GM23338 (cell line): Measurements from ENCODE around the gene ZNF621. TPM values are rescaled to one million over a fixed set of nuclear protein-coding genes. Genes with fewer than 3 reads are reported as not detected.

Experiments
- ATAC-seq: fragments of 200-7000 bp; cut with Tn5 transposase; 3 replicates; pipeline ENCODE4 v1.9.1; 2020
- DNase-seq: peaks from one replicate; pipeline ENCODE4 v3.0.0-alpha.2; 2015; ENCODE audit warnings: low spot score
- H2AFZ ChIP-seq: fragments of 200-600 bp; sonication (generic); 2 replicates; pipeline ENCODE4 v1.8.0; 2016; ENCODE audit warnings: antibody characterized with exemption, mild to moderate bottlenecking, moderate library complexity
- H3F3A ChIP-seq: fragments of 200-600 bp; sonication (generic); replicated peaks from 2 replicates; pipeline ENCODE4 v1.8.0; 2017; ENCODE audit warnings: antibody characterized with exemption, mixed run types, low read depth
- H3K27ac ChIP-seq: fragments of 200-600 bp; sonication (generic); 2 replicates; pipeline ENCODE4 v1.6.1; 2016; ENCODE audit warnings: low read depth
- H3K27me3 ChIP-seq: fragments of 200-600 bp; sonication (generic); 2 replicates; pipeline ENCODE4 v1.8.0; 2016; ENCODE audit warnings: mild to moderate bottlenecking, mixed run types, moderate library complexity; ENCODE audit not compliant: insufficient read depth
- H3K36me3 ChIP-seq: fragments of 200-600 bp; sonication (generic); 2 replicates; pipeline ENCODE4 v1.8.0; 2016; ENCODE audit warnings: mild to moderate bottlenecking; ENCODE audit not compliant: insufficient read depth
- H3K4me1 ChIP-seq: fragments of 200-600 bp; sonication (generic); 2 replicates; pipeline ENCODE4 v1.8.0; 2016; ENCODE audit warnings: mild to moderate bottlenecking, moderate library complexity; ENCODE audit not compliant: insufficient read depth
- H3K4me2 ChIP-seq: fragments of 200-600 bp; sonication (generic); 2 replicates; pipeline ENCODE4 v1.7.1; 2017; ENCODE audit warnings: mixed run types
- H3K4me3 ChIP-seq: fragments of 200-600 bp; sonication (generic); 2 replicates; pipeline ENCODE4 v1.6.1; 2016; ENCODE audit warnings: mixed run types
- H3K79me2 ChIP-seq: fragments of 200-600 bp; sonication (generic); replicated peaks from 2 replicates; pipeline ENCODE4 v1.8.0; 2017; ENCODE audit warnings: mild to moderate bottlenecking; ENCODE audit not compliant: insufficient read depth
- H3K9me2 ChIP-seq: fragments of 200-600 bp; sonication (generic); 2 replicates; pipeline ENCODE4 v1.8.0; 2017; ENCODE audit not compliant: insufficient read depth
- H4K20me1 ChIP-seq: fragments of 200-600 bp; sonication (generic); replicated peaks from 2 replicates; pipeline ENCODE4 v1.8.0; 2017; ENCODE audit warnings: mild to moderate bottlenecking; ENCODE audit not compliant: insufficient read depth
- H3K27ac Mint-ChIP-seq: 2 replicates; pipeline ENCODE4 v1.8.0; 2020; ENCODE audit warnings: inconsistent platforms, mild to moderate bottlenecking, moderate library complexity, mixed read lengths
- H3K27me3 Mint-ChIP-seq: 3 replicates; pipeline ENCODE4 v1.8.0; 2022; ENCODE audit warnings: low read depth, mild to moderate bottlenecking, moderate library complexity, mixed read lengths, inconsistent platforms; ENCODE audit not compliant: insufficient read depth, poor library complexity
- H3K36me3 Mint-ChIP-seq: 3 replicates; pipeline ENCODE4 v1.8.0; 2021; ENCODE audit warnings: low read depth, mild to moderate bottlenecking, inconsistent platforms, moderate library complexity, mixed read lengths
- H3K4me1 Mint-ChIP-seq: 3 replicates; pipeline ENCODE4 v1.8.0; 2020; ENCODE audit warnings: mild to moderate bottlenecking, inconsistent platforms, mixed read lengths
- H3K4me3 Mint-ChIP-seq: 3 replicates; pipeline ENCODE4 v1.8.0; 2021; ENCODE audit warnings: moderate library complexity, mild to moderate bottlenecking, inconsistent platforms, mixed read lengths
- H3K9me3 Mint-ChIP-seq: 3 replicates; pipeline ENCODE4 v1.8.0; 2020; ENCODE audit warnings: moderate library complexity, mild to moderate bottlenecking, inconsistent platforms, mixed read lengths
- EZH2phosphoT487 ChIP-seq: fragments of 200-600 bp; sonication (generic); IDR thresholded peaks from one replicate; pipeline ENCODE4 v1.8.1; 2018; ENCODE audit warnings: antibody characterized with exemption; ENCODE audit not compliant: unreplicated experiment
- NANOG ChIP-seq: IDR thresholded peaks from 2 replicates; pipeline ENCODE4 v1.6.1; 2016; ENCODE audit warnings: antibody characterized with exemption, borderline replicate concordance
- ZNF462 ChIP-seq: fragments of 250-450 bp; sonication (Bioruptor Pico); IDR thresholded peaks from 2 replicates; pipeline ENCODE4 v1.5.0; 2020; ENCODE audit warnings: mild to moderate bottlenecking, moderate library complexity
- polyA plus RNA-seq: library from polyadenylated mRNA; unstranded; fragments of >200 nt; fragmentation: Nextera tagmentation; extraction: Ambion mirVana; gene quantifications from 2 replicates; pipeline ENCODE4 v1.2.1, GENCODE V29; 2016
- total RNA-seq: library from RNA; depleted of rRNA; stranded (reverse); fragments of >200 nt; shearing (Covaris generic); gene quantifications from 2 replicates; pipeline ENCODE4 v1.2.3, GENCODE V29; 2014
- TF ChIP-seq, protein P1 (sequence below), 2 experiments: fragments of 200-600 bp in 1 of 2; sonication (generic) in 1 of 2; conservative IDR thresholded peaks; 2 replicates each; pipeline versions ENCODE4 v1.5.1 to v1.6.1; 2016 to 2017; ENCODE audit warnings: antibody characterized with exemption in 2 of 2, low read depth in 2 of 2, mild to moderate bottlenecking in 2 of 2, moderate library complexity in 1 of 2

Gene ZNF621
- total and polyA plus RNA-seq, 2 experiments from 2014 or later, result 6.3 to 12.1 TPM

DNA sequence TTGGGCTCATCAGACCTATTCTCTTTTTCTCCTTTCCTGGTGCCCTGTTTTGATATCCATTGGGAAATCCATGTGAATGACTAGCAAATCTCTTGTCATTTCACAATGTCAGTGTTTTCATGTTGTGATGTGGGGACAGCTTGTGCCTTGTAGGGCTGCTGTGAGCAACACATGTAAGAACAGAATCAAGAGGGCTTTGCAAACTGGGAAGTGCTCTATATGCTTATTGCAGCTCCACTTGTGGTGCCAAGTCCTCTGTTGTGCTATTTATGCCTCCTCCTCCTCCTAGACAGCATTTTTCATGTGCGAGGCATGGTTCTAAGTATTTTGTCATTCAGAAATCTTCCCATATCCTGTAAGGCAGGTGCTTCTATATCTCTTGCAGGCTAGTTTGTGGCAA, 56.4 kb downstream of the ZNF621 start:
- Mint-ChIP-seq H3K4me3 (no peak overlapping the region), H3K9me3 (no peaks in the 10 kb centered on the region), H3K4me1 (peaks cover 17% of the 10 kb centered on the region), H3K27ac (no peak overlapping the region), H3K27me3 (peaks cover 13% of the 10 kb centered on the region), H3K36me3 (no peaks in the 10 kb centered on the region)
- H3K36me3 ChIP-seq, result no peaks in the 10 kb centered on the region
- H3K79me2 ChIP-seq, result no peaks in the 10 kb centered on the region
- H3K4me1 ChIP-seq, result peaks cover 15% of the 10 kb centered on the region
- ATAC-seq (no peak), DNase-seq (no peak)
- H3K27me3 ChIP-seq, result 0 out of 2 replicates have a peak, but pooled peaks cover 4% of the 10 kb centered on the region
- no peaks in the 10 kb centered on the region for H3F3A ChIP-seq
- no peak overlapping the region; the same call in 1 of the 2 replicates for H2AFZ ChIP-seq
- no peak overlapping the region for H3K4me2 ChIP-seq
- no peaks in the 10 kb centered on the region for H4K20me1 ChIP-seq
- TF ChIP-seq NANOG (no peak), EZH2phosphoT487 (no peak), ZNF462 (CRISPR knock-in tag) (no peak)
- TF ChIP-seq, protein P1, sequence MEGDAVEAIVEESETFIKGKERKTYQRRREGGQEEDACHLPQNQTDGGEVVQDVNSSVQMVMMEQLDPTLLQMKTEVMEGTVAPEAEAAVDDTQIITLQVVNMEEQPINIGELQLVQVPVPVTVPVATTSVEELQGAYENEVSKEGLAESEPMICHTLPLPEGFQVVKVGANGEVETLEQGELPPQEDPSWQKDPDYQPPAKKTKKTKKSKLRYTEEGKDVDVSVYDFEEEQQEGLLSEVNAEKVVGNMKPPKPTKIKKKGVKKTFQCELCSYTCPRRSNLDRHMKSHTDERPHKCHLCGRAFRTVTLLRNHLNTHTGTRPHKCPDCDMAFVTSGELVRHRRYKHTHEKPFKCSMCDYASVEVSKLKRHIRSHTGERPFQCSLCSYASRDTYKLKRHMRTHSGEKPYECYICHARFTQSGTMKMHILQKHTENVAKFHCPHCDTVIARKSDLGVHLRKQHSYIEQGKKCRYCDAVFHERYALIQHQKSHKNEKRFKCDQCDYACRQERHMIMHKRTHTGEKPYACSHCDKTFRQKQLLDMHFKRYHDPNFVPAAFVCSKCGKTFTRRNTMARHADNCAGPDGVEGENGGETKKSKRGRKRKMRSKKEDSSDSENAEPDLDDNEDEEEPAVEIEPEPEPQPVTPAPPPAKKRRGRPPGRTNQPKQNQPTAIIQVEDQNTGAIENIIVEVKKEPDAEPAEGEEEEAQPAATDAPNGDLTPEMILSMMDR (conservative IDR thresholded peaks at IDR 0.05; ENCODE audit: low read depth in 2 of 2), result no peak
- H3K4me3 ChIP-seq, result no peak overlapping the region
- no peaks in the 10 kb centered on the region for H3K9me2 ChIP-seq
- H3K27ac ChIP-seq, result no peak overlapping the region
